Activated CD4-positive, alpha-beta T cell treated with anti-CD3 and anti-CD28 coated beads, Interleukin-2, amount 10 ng/mL, durations not matched to agents 24 days and 14 days (primary cell): Measurements from ENCODE around the gene CCSER1. TPM values are rescaled to one million over a fixed set of nuclear protein-coding genes. Genes with fewer than 3 reads are reported as not detected.
"Not testable (repeated sequence)": the region's sequence is repeated elsewhere in the genome, so short reads cannot be mapped to it uniquely, and the experiment has no call there.

Experiments used
- DNase-seq: peaks from one replicate; pipeline ENCODE4 v3.0.0; 2022
- H3K27ac Mint-ChIP-seq: one replicate; pipeline ENCODE4 v1.8.0; 2022; ENCODE audit warnings: mild to moderate bottlenecking, mixed read lengths
- H3K27me3 Mint-ChIP-seq: one replicate; pipeline ENCODE4 v1.8.0; 2022; ENCODE audit warnings: mixed read lengths
- H3K36me3 Mint-ChIP-seq: one replicate; pipeline ENCODE4 v1.8.0; 2022; ENCODE audit warnings: low read depth, mild to moderate bottlenecking, mixed read lengths
- H3K4me1 Mint-ChIP-seq: one replicate; pipeline ENCODE4 v1.8.0; 2021; ENCODE audit warnings: mixed read lengths
- H3K4me3 Mint-ChIP-seq: one replicate; pipeline ENCODE4 v1.8.0; 2022; ENCODE audit warnings: mild to moderate bottlenecking, moderate library complexity, mixed read lengths
- H3K9me3 Mint-ChIP-seq: one replicate; pipeline ENCODE4 v1.8.0; 2021; ENCODE audit warnings: mixed read lengths
- intact Hi-C: fragments of 100-400 bp; cut with micrococcal nuclease; formaldehyde crosslinking; loops from one replicate; pipeline ENCODE4 v1.15.1; 2023
- total RNA-seq: library from RNA; stranded (reverse); gene quantifications from 2 replicates; pipeline ENCODE4 v1.2.3, GENCODE V29; 2022

Gene CCSER1
- total RNA-seq, 1 donor from 2014 or later = not detected

DNA sequence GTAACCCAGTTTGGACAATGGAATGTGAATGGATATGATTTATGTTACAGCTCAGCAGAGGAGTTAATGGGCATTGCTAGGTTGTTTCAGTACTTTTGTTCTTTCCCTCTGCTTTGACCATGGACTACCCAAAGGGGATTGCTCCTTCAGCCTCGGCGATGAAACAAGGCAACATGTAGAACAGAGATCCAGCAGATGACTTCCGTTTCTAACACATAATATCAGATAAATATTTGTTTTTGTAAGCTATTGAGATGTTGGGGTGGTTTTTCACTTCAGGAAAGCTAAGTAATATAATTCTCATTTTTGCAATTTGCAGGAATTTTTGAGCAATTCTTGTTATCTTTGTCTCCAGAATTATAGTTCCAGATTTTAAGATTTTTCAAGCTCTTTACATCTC is 1241.9 kb downstream of the CCSER1 start:
- Mint-ChIP-seq H3K36me3 (no peaks in the 10 kb centered on the region), H3K4me1 (no peaks in the 10 kb centered on the region), H3K9me3 (no peaks in the 10 kb centered on the region), H3K27ac (no peak overlapping the region), H3K4me3 (no peak overlapping the region), H3K27me3 (no peaks in the 10 kb centered on the region)
- DNase-seq = no peak
- intact Hi-C loops = no loop called here

- Mint-ChIP-seq H3K4me1 (no peaks in the 10 kb centered on the region), H3K27ac (no peak overlapping the region), H3K4me3 (no peak overlapping the region), H3K9me3 (peaks cover 6% of the 10 kb centered on the region), H3K36me3 (no peaks in the 10 kb centered on the region), H3K27me3 (no peaks in the 10 kb centered on the region)
- intact Hi-C loops = no loop called here
- DNase-seq = no peak
These were observed 1246.4 kb downstream of the CCSER1 start for GRCh38 chr4:91373546-91373945.

GRCh38 chr4:91405431-91405830 is 1278.2 kb downstream of the CCSER1 start:
- not testable (repeated sequence) for H3K27me3 Mint-ChIP-seq, DNase-seq

GRCh38 chr4:91422011-91422410 is 1294.8 kb downstream of the CCSER1 start:
- DNase-seq = no peak
- intact Hi-C loops = no loop called here
- no peaks in the 10 kb centered on the region for H3K27me3 Mint-ChIP-seq
- no peak overlapping the region for H3K4me3 Mint-ChIP-seq
- H3K4me1 Mint-ChIP-seq = no peaks in the 10 kb centered on the region
- no peaks in the 10 kb centered on the region for H3K36me3 Mint-ChIP-seq
- peaks cover 7% of the 10 kb centered on the region for H3K9me3 Mint-ChIP-seq
- H3K27ac Mint-ChIP-seq = no peak overlapping the region

More at GRCh38 chr4:91405431-91405830, 1278.2 kb downstream of the CCSER1 start:
- H3K9me3 Mint-ChIP-seq = peaks cover 15% of the 10 kb centered on the region
- intact Hi-C loops, H3K4me1 Mint-ChIP-seq, H3K36me3 Mint-ChIP-seq, H3K4me3 Mint-ChIP-seq, H3K27ac Mint-ChIP-seq: not testable (repeated sequence)

DNA sequence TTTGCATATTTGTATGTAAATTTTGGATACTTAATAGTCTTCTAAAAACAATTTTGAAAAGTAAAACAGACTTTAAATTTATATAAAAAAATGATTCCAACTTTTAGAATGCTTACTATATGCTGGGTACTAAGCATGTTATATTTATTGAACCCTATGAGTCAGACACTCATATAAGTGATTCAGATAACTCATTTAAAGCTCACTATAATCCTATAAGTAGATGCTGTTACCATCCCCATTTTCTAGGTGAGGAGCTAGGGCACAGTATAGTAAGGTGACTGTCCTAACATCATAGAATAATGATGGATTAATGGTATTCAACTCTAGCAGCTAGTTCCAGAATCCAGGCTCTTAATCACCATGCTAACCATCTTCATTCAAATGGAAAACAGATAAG is 1299.5 kb downstream of the CCSER1 start:
- no peaks in the 10 kb centered on the region for H3K36me3 Mint-ChIP-seq
- DNase-seq = no peak
- no peaks in the 10 kb centered on the region for H3K9me3 Mint-ChIP-seq
- no peak overlapping the region for H3K4me3 Mint-ChIP-seq
- H3K4me1 Mint-ChIP-seq = no peaks in the 10 kb centered on the region
- no peaks in the 10 kb centered on the region for H3K27me3 Mint-ChIP-seq
- intact Hi-C loops = no loop called here
- H3K27ac Mint-ChIP-seq = no peak overlapping the region

GRCh38 chr4:91427171-91427570 is 1300.0 kb downstream of the CCSER1 start:
- intact Hi-C loops = no loop called here
- Mint-ChIP-seq H3K27ac (no peak overlapping the region), H3K4me1 (no peaks in the 10 kb centered on the region)

DNA sequence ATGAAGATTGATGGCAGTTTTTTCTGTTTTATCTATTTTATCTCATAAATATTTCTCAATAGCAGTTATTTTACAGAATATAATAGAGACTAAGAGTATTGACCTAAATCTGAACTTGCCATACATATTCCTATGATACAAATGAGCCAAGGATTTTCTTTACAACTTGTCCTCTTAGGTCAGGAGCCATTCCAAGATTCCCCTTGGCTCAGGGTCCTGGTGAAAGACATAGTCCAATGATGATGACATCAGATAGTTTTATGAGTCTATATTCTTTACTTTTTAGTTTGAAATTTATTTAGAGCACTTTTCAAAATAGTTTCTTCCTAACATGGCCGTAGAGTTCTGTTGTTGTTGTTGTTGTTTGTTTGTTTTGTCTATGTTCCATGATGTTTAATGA is 1307.4 kb downstream of the CCSER1 start:
- intact Hi-C loops = no loop called here
- H3K4me3 Mint-ChIP-seq = no peak overlapping the region
- no peaks in the 10 kb centered on the region for H3K27me3 Mint-ChIP-seq

More at GRCh38 chr4:91427171-91427570, 1300.0 kb downstream of the CCSER1 start:
- no peaks in the 10 kb centered on the region for H3K27me3 Mint-ChIP-seq
- H3K36me3 Mint-ChIP-seq = no peaks in the 10 kb centered on the region
- H3K4me3 Mint-ChIP-seq = no peak overlapping the region
- H3K9me3 Mint-ChIP-seq = no peaks in the 10 kb centered on the region
- no peak for DNase-seq

DNA sequence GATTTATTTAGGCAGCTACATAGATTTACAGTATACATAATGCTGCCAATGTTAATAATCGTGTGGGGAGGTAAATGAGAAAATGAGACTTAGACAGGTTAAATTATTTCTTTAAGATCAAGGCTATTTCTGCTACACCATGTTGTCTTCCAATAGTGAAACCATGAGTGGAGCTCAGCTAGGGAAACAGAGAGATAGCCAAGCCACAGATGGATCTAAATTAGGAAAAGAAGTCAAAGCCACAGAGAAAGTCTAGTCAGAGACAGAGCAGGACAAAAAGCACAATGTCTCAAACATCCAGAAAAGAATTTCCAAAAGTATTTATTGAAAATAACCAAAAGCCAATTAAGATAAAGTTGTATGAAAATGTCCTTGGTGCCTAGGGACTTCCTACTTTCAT is 1309.4 kb downstream of the CCSER1 start:
- H3K36me3 Mint-ChIP-seq = no peaks in the 10 kb centered on the region
- no peaks in the 10 kb centered on the region for H3K4me1 Mint-ChIP-seq

More for the DNA sequence above, 1307.4 kb downstream of the CCSER1 start:
- no peak for DNase-seq
- Mint-ChIP-seq H3K4me1 (no peaks in the 10 kb centered on the region), H3K27ac (no peak overlapping the region), H3K9me3 (peaks cover 3% of the 10 kb centered on the region), H3K36me3 (no peaks in the 10 kb centered on the region)

DNA sequence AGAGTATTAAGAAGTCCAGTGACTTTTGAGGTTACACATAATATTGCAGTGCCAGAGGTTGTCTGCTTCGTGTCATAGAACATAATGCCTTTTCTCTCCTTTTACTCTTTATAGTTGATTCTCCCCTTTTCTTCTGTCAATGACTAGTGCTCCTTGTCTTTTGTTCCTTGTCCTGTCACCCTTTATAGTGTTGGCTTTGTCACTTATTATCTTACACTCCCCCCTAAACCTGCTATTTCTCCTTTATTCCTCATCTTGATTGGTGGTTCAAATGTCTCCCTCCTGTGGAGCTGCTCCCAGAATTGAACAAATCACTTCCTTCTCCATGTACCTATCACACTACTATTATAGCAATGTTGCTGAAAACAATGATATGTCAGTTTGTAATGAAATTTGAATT is 1320.0 kb downstream of the CCSER1 start:
- intact Hi-C loops = no loop called here
- no peaks in the 10 kb centered on the region for H3K36me3 Mint-ChIP-seq
- DNase-seq = no peak

More for the DNA sequence above, 1309.4 kb downstream of the CCSER1 start:
- intact Hi-C loops = no loop called here
- DNase-seq = no peak
- Mint-ChIP-seq H3K27ac (no peak overlapping the region), H3K27me3 (no peaks in the 10 kb centered on the region), H3K4me3 (no peak overlapping the region), H3K9me3 (peaks cover 9% of the 10 kb centered on the region)

GRCh38 chr4:91448668-91449330 is 1321.6 kb downstream of the CCSER1 start:
- H3K9me3 Mint-ChIP-seq = no peaks in the 10 kb centered on the region
- H3K4me3 Mint-ChIP-seq = no peak overlapping the region
- H3K27me3 Mint-ChIP-seq = no peaks in the 10 kb centered on the region
- no peak for DNase-seq
- no peaks in the 10 kb centered on the region for H3K4me1 Mint-ChIP-seq
- no peaks in the 10 kb centered on the region for H3K36me3 Mint-ChIP-seq
- H3K27ac Mint-ChIP-seq = no peak overlapping the region
- intact Hi-C loops = no loop called here

More for the DNA sequence above, 1320.0 kb downstream of the CCSER1 start:
- Mint-ChIP-seq H3K27ac (no peak overlapping the region), H3K4me3 (no peak overlapping the region), H3K27me3 (no peaks in the 10 kb centered on the region), H3K9me3 (no peaks in the 10 kb centered on the region), H3K4me1 (no peaks in the 10 kb centered on the region)

- H3K4me1 Mint-ChIP-seq = no peaks in the 10 kb centered on the region
- H3K36me3 Mint-ChIP-seq = no peaks in the 10 kb centered on the region
- intact Hi-C loops = no loop called here
- H3K9me3 Mint-ChIP-seq = no peaks in the 10 kb centered on the region
- H3K27ac Mint-ChIP-seq = no peak overlapping the region
- no peak for DNase-seq
- no peaks in the 10 kb centered on the region for H3K27me3 Mint-ChIP-seq
- no peak overlapping the region for H3K4me3 Mint-ChIP-seq
These were observed 1326.9 kb downstream of the CCSER1 start for GRCh38 chr4:91454111-91454510.

GRCh38 chr4:91462566-91462965 is 1335.4 kb downstream of the CCSER1 start:
- intact Hi-C loops, H3K4me1 Mint-ChIP-seq, DNase-seq, H3K27me3 Mint-ChIP-seq, H3K36me3 Mint-ChIP-seq, H3K27ac Mint-ChIP-seq, H3K4me3 Mint-ChIP-seq: not testable (repeated sequence)
- H3K9me3 Mint-ChIP-seq = peaks cover 14% of the 10 kb centered on the region

DNA sequence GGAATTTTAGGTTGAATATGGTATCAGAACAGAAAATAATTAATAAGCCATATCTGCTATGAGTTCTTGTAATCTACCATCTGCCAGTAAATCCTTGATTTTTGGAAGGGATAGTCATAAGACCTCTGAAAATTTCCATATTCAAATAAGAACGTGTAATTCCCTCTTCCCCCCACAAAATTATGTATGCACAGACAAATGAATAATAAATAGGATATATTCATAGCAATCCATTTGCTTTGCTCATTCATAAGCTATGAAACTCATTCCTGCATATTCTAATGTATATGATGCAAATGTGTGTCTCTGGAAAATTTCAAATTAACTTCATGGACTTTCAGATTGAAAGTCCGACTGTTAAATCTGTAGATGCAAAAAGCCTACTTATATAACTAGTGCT is 1343.5 kb downstream of the CCSER1 start:
- H3K36me3 Mint-ChIP-seq = no peaks in the 10 kb centered on the region
- no peaks in the 10 kb centered on the region for H3K9me3 Mint-ChIP-seq
- H3K27me3 Mint-ChIP-seq = no peaks in the 10 kb centered on the region
- H3K4me1 Mint-ChIP-seq = no peaks in the 10 kb centered on the region
- H3K27ac Mint-ChIP-seq = no peak overlapping the region
- no peak for DNase-seq
- no peak overlapping the region for H3K4me3 Mint-ChIP-seq
- intact Hi-C loops = no loop called here

DNA sequence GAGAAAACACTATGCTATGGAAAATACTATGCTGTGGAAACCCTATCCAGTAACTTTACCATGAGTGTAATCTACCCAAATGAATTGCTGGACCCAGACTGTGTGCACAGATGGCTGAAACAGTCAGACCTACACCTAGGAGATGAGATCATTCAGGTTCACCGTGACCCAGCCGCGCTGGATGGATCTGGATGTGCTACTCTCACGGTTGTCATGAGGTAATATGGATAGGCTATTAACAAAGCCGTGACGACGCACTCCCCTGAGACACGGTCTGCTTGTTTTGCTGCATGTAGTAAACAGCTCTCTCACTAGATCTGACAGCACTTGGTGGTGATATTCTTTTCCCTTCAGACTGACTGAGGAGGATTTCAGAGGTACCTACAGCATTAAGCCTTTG is 1344.1 kb downstream of the CCSER1 start:
- Mint-ChIP-seq H3K9me3 (peaks cover 1% of the 10 kb centered on the region), H3K4me1 (no peaks in the 10 kb centered on the region), H3K4me3 (no peak overlapping the region), H3K36me3 (no peaks in the 10 kb centered on the region), H3K27ac (no peak overlapping the region), H3K27me3 (no peaks in the 10 kb centered on the region)
- intact Hi-C loops = no loop called here
- DNase-seq = no peak

GRCh38 chr4:91472046-91472445 is 1344.9 kb downstream of the CCSER1 start:
- Mint-ChIP-seq H3K27me3 (no peaks in the 10 kb centered on the region), H3K27ac (no peak overlapping the region), H3K36me3 (no peaks in the 10 kb centered on the region), H3K4me3 (no peak overlapping the region), H3K4me1 (no peaks in the 10 kb centered on the region), H3K9me3 (peaks cover 4% of the 10 kb centered on the region)
- DNase-seq = no peak
- intact Hi-C loops = no loop called here
